NCI-H2196 (cell line): ENCODE results near the gene THRAP3.

Experiments
- DNase-seq: peaks from one replicate; lab custom pipeline; 2025; ENCODE audit not compliant: unreplicated experiment; lab: John Stamatoyannopoulos, UW

The THRAP3 gene

DNA sequence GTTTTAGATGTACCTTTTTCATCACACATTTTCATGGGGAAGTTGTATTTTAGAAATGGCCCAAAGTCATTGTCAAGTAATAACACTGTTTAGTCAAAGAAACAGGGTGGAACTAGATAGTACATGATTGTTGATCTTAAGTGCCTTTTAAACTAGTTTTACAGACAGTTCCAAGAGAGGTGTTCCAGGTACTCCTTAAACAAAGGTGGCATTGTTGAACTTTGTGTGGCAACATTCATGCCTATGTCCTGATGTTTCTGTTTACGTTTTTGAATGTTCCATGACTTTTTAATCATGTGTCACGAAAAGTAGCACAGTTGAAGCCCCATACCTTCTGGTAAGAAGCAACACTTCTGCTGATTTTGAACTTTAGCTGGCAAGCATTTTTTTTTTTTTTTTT lies 72.8 kb downstream of the THRAP3 start:
- DNase-seq, result no peak

DNA sequence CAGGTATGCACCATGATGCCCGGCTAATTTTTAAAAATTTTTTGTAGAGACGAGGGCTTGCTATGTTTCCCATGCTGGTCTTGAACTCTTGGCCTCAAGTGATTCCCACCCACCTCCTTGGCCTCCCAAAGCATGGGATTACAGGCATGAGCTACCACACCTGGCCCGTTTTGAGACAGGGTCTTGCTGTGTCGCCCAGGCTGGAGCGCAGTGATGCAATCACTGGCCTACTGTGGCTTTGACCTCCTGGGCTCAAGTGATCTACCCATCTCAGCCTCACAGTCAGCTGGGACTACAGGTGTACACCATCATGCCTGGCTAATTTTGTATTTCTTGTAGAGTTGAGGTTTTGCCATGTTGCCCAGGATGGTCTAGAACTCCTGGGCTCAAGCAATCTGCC lies 74.4 kb downstream of the THRAP3 start:
- DNase-seq, result no peak

DNA sequence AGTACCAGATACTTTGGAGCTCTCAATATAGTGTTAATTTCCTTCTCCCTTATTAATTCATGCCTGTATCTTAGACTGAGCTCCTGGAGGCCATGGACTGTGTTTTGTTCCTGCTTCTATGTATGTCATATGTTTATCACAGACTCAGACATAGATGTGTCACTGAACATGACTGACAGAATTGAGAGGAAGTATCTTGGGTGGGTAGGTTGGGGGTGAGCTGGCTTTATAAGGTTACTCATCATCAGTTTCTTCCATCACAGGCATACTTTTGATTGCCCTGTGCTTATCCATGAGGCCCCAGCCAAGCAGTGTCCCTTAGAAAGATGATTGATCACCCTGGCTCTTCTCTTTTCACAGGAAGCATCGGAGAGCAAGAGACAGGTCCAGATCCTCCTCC lies 76.3 kb downstream of the THRAP3 start:
- no peak for DNase-seq

DNA sequence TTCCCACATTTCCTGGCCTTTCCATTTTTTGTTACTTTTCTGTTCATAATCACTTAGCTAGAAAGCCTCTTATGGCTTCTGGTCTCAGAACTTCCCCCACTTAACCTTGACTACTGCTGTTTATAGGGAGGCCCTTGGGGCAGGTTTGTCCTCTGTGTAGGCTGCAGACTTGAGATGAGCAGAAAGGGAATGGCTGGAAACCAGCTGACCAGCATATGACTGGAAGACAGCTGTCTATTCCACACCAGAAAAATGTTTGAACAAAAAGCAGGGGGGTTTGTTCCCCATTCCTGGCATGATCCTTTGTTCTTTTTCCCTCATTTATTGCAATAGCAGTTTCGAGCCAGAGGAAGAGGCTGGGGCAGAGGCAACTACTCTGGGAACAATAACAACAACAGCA lies 77.0 kb downstream of the THRAP3 start:
- DNase-seq, result no peak

DNA sequence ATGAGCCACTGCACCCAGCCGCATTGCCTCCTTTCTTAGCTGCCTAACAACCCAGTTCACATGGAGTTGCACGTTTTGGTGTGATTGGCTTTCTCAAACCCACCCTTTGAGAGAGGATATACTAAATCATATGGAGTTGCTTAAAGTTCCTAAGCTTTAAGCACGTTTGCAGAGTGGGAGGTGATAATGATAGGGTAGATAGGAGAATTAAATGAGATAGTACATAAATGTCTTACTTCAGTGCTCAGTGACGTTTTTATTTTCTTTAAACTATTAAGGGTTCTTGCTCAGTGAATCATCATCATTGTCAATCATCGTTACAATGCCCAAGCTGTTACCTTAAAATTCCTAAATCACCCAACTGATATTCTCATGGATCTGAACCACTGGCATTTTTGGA lies 79.0 kb downstream of the THRAP3 start:
- DNase-seq, result no peak

DNA sequence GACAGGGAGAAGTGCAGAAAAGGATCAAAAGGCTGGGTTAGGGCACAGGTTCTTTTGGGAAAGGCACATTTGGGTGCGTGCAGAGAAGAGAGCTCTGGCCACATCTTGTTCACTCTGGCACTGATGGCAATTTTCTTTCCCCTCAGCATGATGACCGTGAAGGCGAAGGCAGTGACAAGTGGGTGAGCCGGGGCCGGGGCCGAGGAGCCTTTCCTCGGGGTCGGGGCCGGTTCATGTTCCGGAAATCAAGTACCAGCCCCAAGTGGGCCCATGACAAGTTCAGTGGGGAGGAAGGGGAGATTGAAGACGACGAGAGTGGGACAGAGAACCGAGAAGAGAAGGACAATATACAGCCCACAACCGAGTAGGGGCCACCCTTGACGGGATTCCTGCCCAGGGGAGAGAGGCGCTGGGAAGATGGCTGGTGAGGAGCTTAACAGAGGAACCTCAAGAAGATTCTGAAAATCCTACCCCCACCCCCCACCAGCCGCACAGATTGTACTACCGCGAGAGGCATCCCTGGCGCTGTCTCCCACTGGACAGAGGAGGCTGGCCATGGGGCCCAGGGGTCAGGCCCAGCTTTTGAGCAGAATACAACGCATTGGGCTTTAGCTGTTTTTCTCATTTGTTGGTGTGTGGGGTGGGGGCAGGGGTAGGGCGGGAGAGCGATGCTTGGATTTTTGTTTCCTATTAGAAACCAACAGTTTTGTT lies 79.6 kb downstream of the THRAP3 start:
- DNase-seq, result no peak

DNA sequence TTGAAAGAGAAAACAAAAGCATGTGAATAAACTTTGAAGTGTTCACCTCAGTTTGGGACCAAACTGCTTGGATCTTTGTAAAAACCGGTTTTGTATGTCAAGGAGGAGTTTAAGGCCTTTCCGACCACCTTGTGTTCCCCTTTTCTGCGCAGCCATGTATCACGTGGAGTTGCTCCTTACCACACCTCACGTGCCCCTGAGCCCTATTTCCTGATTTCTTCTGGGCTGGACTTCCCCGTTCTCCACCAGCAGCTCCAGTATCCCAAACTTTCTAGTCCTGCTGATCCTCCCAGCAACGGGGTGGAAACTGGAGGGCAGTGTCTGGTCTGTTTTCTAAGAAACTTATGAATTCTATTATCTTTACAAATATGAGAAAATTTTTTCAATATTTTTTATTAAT lies 80.3 kb downstream of the THRAP3 start:
- no peak for DNase-seq

DNA sequence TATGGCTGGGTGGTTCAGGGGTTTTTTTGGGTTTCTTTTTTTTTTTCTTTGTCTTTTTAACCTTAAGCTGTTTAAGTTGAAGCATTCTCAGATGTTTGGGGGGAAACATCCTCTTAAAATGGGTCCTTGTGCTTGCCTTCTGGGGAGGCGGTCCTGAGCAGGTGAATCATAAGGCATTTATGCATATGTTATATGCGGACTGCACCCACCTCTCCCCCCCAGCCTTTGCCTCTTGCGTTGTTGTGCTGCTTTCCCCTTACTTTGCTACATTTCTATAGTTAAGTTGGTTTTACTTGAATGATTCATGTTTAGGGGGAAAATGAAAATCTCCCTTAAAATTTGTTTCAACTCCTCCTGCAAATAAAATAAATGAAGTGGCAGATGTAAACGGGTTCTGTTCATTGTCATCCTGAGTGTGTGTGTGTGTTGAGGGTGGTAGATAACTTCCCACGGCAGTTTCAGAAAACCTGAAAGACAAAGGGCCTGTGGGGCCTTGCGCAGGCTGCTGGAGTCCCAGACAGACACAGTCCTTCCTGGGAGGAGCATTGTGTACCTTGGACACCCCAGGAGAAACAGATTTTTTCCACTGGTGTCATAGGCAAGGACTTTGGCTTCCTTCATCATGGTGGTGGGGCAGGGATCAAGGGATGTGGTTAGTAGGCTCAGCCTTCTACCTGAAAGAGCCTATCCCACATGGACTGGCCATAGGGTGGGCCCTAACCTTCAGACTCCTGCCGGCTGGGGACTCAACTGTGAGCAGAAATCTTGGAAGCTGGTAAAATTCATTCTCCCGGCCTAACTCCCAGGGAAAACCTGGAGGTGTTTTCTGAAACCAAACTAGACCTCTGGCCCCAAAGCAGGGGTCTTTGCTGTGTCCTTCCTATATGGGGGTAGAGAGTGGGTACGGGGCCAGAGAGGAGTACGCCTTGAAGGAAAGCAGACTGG lies 81.0 kb downstream of the THRAP3 start:
- no peak for DNase-seq

DNA sequence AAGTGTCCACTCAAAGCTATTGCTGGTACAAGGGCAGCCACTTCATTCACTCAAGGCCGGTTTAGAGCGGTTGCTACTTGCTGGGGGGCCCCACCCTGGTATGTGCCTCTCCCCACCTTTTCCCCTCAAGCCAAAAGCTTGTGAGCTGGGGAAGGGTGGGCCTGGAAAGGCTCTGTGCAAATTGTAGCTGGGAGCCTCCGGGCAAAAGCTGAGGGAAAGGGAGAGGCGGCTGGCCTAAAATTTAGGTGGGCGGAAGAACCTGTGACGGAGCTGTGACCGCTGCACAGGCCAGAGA lies 81.6 kb downstream of the THRAP3 start:
- DNase-seq, result no peak

DNA sequence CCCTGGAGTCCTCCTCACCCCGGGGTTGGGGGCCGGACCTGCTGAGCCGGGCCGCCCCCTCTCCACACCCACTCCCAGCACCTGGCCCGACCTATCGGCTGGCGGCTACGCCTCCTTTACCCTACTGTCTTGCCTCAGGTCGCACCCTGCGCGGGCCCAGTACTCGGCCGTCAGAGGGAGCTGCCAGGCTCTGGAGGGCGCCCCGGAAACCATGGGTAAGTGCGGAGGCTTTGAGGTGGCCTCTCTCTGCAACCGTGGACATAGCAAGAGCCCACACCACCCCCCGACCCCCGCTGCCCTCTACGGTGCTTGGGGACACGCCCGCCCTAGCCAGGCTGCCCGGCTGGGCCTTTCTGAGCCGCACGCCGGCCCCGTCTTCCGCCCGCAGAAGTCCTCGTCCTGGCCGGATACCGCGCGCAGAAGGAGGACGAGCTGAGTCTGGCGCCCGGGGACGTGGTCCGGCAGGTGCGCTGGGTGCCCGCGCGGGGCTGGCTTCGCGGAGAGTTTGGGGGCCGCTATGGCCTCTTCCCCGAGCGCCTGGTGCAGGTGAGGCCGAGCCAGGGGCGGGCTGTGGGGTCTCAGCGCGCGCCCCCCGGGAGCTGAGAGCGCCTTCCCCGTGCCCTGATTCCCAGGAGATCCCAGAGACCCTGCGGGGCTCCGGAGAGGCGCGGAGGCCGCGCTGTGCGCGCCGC lies 82.1 kb downstream of the THRAP3 start, which contains the start of gene SH3D21:
TSS of gene SH3D21 (plus strand) at position 159 of the 692 bp plus-strand sequence. CDS start at position 212, 53 bp downstream.
- peak; percentile 67 for DNase-seq

DNA sequence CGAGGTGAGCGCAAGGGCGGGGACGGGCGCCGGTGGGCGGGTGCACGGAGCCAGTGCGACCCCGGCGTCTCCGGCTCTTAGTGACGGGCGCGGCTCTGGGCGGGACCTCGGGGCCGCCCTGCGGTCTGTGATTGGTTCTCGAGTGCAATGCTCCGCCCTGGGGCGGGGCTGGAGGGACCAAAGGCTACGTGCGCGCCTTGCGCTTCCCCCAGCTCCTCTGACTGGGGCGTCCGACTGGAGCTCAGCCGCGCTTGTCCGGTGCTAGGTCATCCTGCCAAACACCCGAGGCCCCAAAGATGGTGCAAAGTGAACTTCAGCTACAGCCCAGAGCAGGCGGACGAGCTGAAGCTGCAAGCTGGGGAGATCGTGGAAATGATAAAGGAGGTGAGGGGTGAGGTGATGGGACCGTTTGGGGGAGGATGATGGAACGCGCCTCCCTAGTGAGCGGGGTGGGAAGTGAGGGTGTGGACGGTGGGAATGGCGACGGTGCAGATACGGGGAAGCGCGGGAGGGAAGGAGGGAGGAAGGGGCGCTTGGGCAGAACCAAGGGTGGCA lies 82.7 kb downstream of the THRAP3 start:
- DNase-seq, result peak; percentile 97

DNA sequence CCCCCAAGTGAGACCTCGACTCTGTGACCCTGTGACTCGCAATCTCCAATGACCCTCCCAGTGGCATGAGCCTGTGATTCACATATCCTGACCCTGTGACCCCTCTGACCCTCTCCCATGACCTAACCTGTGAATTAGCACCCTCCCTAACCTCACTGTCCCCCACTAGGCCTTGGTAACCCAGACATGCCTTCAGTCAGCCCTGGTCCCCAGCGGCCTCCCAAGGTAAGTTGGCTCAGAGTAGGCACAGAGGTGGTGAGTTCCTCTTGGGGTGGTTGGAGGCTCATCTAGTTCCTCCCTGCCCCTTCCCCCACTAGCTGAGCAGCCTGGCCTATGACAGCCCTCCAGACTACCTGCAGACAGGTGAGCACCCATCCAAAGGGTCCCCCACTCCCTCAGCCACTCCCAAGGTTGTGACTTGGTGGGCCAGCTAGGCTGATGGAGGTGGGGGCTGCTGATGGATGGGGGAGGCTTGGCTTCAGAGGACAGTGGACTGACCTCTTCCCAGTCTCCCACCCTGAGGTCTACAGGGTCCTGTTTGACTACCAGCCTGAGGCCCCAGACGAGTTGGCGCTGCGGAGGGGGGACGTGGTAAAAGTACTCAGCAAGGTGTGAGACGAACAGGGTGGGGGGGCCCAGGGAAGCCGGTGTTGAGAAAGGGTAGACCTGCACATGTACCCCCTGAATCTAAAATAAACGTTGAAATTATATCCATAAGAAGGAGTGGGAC lies 83.5 kb downstream of the THRAP3 start:
- no peak for DNase-seq

DNA sequence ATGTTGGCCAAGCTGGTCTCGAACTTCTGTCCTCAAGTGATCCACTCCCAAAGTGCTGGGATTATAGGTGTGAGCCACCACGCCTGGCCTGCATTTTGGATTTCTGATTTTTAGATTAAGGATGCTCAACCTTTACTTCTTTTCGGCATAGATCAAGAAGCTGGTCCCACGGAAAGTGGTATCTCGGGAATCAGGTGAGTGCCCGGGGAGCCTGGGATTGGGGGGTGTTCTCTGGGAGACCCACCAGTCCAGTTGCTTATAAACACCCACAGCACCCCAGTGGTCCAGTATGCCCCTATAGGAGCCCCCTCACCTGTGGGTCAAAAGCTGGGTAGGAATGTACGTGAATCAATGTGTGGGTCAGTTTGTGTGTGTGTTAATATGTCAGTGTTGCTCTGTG lies 85.2 kb downstream of the THRAP3 start:
- DNase-seq, result no peak

DNA sequence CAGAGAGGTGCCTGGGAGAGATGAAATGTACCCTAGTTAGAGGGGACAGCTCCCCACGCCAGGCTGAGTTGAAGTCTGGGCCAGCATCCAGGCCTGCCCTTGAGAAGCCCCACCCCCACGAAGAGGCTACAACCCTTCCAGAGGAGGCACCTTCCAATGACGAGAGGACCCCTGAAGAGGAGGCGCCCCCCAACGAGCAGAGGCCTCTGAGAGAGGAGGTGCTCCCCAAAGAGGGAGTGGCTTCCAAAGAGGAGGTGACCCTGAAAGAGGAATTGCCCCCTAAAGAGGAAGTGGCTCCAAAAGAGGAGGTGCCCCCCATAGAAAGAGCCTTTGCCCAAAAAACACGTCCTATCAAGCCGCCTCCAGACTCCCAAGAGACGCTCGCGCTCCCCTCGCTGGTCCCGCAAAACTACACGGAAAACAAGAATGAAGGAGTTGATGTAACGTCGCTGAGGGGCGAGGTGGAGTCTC lies 96.1 kb downstream of the THRAP3 start:
- no peak for DNase-seq

DNA sequence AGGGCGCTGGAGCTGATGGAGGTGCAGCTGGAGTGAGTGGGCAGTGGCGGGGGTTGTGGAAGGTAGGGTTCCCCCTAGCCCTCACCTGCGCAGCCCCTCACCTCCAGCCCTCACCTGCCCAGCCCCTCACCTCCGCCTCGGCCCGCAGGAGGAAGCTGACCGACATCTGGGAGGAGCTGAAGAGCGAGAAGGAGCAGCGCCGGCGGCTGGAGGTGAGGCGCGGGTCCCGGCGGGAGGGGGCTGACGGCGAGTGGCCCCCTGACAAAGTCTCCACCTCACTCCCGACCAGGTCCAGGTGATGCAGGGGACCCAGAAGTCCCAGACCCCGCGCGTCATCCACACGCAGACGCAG lies 96.5 kb downstream of the THRAP3 start:
- no peak for DNase-seq

DNA sequence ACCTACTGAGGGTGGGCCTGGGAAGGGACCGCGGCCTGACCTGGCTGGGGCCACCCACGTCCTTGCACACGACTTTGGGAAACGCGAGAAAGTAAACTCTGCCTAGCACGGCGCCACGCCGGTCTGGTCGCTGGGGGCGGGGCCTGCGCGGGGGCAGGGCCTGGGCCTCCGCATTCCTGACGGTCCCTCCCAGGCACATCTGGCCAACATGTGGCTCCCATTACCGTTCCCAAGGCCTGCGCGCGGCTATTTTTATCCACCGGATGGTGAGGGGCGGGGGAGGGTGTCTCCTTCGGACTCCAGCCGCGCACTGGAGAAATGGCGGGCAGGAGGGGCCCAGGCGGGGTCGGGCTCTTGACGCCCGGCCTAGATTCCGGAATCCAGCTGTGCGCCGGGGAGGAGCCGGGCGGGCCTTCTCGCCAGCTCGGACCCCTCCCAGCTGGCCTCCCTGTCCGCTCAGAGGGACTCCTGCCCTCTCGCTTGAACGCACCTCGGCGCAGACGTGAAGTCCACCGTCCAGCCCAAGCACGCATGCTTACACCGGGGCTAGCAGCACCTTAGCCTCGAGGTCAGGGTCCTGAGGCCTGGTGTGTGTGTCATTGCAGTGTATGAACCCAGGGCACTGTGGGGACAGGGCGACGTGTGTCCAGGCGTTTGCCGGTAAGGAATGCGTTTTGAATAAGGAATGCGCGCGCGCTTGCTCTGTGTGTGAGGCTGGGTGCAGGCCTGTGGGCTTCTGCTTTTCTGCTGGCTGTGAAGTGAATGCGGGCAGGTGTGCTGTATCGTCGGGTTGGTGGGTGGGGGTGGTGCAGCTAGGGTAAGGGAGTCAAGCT lies 97.1 kb downstream of the THRAP3 start:
- DNase-seq, result no peak

DNA sequence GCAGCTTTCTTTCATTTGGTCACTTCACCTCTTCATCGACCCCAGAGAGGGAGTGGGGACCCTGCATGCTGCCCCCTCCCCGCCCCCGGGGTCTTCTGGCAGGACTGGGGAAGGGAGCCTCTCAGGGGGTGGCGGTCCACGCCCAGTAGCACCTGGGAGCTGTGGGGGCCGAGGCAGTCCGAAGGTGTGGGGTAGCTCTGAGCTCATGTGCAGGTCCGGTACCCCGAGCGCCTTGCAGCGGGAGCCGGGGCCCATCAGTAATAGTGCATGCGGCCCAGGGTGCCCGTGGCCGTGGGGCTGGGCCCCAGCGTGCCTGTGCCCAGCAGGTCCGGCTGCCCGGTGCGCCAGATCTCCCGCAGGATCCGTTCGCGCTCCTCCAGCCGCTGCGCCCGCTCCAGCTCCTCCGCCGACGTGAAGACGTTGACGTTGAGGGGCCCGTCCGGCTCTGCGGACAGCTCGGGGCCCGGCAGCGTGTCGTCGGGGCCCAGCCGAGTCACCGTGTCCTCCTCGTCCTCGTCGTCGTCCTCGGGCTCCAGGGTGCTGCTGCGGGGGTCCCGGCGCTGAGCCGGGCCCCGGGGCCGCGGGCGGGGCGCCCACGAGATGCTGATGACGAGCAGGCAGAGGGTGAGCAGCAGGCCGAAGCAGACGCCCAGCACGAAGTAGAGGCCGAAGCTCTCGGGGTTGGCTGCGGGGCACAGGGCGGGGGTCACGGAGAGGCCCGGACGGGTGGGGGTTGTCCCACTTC lies 98.0 kb downstream of the THRAP3 start:
- DNase-seq, result no peak

DNA sequence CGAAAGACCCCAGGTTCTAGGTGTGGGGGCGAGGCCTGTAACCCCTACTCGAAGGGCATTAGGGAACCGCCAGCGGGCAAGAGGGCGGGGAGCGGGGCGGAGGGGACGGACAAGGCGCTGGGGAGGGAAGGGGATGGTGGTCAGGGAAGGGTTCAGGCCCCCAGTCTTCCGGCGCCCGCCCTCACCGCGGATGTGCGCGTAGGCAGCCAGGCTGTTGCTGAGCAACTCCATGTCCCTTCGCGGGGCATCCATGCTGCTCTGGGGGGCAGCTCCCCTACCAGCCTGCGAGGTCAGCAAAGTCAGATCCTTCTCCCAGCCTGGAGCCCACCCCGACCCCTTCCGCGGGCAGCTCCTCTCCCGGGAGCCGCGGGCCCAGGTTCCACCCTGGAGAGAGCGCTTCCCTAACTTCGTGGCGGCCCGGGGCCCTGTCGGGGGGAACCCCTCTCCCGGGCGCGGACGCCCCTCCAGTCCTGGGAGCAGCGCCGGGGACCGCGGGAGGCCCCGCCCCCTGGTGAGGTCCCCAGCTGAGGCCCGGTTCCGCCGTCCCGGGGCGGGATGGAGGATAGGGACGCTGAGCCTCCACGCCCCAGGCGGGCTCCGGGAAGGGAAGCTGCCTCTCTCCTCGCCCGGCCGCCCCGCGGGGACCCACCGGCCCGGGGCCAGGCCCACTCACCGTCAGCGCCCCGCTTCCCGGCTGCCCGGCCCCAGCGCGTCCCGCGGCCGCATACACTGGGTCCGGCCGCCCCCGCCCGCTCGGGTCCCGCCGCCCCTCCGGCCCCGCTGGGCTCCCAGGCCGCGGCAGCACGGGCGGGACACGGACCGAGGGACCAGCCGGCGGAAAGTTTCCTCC lies 98.8 kb downstream of the THRAP3 start:
- no peak for DNase-seq
